ENCODE measurements around the gene AQP12A.
"Not testable (repeated sequence)": the region's sequence is repeated elsewhere in the genome, so short reads cannot be mapped to it uniquely, and the experiment has no call there.

The AQP12A gene

DNA sequence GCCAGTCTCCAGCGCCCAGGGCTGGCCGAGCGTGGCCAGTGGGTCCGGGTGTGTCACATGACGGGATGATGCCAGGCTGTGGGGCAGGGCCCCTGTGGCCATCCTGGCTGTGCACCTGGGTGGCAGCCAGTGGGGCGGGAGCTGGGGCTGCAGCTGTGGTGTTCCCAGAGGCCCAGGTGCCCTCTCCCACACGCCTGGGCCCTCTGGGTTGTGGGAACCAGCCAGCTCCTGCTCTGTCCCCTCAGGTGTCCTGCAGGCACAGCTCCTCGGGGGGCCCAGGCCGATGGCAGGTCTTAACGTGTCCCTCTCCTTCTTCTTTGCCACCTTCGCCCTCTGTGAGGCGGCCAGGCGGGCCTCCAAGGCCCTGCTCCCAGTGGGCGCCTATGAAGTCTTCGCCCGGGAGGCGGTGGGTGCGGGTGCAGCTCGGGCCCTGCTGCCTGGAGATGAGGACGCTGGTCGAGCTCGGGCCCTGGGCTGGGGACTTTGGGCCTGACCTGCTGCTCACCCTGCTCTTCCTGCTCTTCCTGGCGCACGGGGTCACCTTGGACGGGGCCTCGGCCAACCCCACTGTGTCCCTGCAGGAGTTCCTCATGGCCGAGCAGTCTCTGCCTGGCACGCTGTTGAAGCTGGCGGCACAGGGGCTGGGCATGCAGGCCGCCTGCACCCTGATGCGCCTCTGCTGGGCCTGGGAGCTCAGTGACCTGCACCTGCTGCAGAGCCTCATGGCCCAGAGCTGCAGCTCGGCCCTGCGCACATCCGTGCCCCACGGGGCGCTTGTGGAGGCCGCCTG lies at the start of gene AQP12A:
AQP12A (plus strand) TSS at position 236 of the 790 bp plus-strand sequence; CDS start at position 284, 48 bp downstream.
- not testable (repeated sequence) for DNase-seq (ENCODE audit: low read depth)

GRCh38 chr2:240642061-240642805 lies 49.4 kb upstream of the AQP12A start:
- DNase-seq (ENCODE audit: low read depth), result no peak

DNA sequence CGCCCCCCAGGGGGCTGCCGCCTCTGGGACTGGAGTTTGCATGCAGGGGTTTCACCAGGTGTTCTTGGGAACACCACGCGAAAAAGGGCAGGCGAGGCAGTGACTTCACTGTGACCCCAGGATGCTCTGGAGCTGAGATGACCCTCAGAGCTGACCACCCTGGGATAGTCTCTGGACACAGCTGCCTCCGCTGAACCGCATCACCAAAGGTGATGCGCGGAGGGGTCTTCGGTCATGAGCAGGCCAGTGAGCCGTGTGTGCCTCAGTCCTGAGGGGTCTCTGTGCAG lies 48.9 kb upstream of the AQP12A start:
- DNase-seq (ENCODE audit: low read depth), result no peak

DNA sequence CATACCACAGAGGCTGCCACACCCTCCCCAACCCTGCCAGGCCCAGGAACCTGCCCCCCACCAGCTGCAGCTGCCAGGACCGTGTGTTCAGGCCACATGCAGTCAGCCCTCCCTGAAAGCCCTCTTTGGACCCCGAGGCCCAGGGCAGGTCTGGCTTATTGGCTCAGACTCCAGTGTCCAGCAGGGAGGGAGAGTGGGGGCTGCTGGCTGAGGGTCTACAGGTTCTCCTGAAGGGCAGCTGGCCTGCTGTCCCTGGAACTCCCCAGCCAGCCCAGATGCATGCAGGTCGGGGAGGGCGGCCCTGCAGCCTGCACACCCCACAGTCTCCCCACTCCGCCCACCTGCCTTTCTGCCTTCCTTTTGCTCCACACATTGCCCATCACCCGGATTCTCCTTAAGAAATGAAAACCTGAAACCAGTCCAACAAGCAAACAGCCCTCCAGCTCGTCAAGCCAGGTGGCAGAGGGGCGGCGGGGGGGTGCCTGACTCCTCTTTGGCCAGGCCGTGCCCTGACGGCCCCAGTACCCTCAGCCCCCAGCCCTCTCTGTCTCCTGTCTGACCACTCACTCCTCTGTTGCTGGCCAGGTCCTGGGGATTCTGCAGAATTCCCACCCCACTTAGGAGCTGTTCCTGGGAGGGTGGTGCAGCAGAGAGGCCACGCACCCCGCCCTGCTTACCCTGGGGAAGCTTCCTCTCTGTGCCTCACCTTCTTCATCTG lies 48.4 kb upstream of the AQP12A start:
- DNase-seq (ENCODE audit: low read depth), result no peak

DNA sequence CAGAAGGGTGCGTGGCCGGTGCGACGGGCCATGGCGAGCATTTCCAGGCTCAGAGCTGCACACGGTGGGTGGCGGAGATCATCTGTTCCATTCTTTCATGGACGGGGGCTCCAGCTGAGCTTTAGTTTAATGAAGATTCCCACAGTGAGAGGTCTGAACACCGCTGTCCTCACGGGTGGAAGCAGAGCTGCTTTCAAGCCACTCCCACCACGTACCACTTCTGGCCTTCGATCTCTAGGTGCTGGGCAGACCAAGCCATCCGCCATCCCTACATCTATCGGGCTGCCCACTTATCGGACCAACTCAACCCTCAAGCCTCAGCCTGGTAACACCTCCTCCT lies 47.9 kb upstream of the AQP12A start:
- DNase-seq (ENCODE audit: low read depth), result no peak

DNA sequence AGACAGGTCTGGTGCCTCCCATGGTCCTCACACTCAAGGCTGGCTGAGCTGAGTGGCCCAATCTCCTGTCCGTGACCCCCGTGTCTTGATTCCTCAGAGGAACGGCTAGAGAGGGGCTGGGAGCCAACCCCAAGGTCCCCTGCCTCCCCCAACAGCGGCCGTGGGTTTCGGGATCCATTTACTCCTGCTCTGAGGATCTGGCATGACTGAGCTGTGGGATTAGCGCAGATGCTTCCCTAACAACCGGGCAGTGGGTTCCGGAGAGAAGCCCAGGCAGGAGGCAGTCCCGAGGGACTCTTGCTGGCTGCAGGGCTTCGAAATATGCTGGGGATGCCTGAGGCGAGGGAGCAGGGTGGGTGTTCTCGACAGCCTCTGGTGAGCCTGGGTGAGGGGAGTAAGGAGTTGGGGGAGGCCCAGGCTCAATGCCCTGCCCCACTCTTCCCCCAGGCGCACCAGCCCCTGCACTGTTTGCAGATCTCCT lies 47.5 kb upstream of the AQP12A start:
- no peak for DNase-seq (ENCODE audit: low read depth)

DNA sequence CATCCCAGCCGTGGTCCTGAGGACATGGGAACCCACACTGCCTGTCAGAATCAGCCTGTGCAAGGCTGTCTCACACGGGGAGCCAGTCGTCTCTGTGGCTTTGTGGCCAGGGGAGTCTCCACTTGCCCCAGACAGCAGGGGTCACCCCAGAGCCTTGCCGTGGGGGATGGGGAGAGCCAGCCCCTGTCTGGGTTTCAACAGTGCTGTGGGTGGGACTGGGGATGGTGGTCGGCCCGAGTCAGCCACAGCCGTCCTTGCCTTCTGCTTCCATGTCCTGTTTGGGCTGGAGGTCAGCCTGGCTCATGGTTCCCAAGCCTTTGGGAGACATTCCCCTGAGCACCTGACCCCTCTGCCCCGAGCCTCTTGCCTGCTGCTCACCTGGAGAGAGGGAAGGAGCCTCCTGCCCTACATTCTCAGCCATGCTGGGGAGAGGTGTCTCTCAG lies 46.8 kb upstream of the AQP12A start:
- DNase-seq (ENCODE audit: low read depth), result no peak

DNA sequence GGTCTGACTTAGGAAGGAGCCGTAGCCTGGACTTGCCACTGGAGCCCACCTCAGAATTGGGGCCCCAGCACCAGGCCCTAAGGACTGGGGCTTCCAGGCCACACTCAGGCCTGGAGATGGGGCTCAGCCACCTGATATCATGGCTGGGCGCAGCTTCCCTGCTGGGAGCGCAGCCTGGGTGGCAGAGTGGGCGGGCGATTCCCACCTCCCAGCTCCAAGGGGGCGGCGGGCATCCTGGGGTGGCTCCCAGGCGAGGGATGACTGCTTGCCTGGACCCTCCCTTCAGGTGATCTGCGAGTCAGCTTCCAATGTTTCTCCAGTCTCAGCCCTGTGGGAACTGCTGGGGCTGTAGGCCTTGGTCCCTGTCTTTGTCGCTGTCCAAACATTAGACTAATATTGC lies 46.3 kb upstream of the AQP12A start:
- DNase-seq (ENCODE audit: low read depth), result no peak

GRCh38 chr2:240645801-240646175 lies 45.9 kb upstream of the AQP12A start:
- DNase-seq (ENCODE audit: low read depth), result no peak

DNA sequence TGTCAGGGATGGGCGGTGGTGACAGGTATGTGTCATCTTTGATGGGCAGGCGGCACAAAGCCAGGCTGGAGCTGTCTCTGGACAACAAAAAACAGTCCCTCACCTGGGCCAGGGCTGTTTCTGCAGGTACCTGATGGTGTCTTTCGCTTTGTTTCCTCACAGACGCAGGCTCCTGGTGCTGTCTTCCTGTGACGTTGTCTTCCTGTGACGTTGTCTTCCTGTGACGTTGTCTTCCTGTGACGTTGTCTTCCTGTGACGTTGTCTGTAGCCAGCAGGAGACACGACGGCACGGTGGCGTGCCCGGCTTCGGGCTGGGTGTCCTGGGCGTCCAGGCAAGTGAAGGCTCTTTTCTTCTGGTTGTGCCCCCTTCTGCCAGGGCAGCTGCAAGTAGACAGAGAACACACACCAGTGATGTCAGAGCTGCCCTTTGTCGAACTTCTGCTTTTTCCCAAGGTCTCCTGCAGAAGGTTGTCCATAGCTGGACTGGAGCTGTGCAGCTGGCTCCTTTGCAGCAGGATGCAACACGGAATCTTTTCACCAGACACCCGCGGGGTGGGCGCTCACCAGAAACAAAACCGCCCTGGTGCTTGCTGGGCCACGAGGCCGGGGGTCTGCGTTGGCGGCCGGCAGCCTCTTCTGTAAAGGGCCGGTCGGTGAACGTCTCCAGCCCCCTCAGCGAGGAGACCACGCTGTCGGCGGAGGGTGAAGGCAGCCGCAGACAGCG lies 45.3 kb upstream of the AQP12A start:
- DNase-seq (ENCODE audit: low read depth), result no peak

DNA sequence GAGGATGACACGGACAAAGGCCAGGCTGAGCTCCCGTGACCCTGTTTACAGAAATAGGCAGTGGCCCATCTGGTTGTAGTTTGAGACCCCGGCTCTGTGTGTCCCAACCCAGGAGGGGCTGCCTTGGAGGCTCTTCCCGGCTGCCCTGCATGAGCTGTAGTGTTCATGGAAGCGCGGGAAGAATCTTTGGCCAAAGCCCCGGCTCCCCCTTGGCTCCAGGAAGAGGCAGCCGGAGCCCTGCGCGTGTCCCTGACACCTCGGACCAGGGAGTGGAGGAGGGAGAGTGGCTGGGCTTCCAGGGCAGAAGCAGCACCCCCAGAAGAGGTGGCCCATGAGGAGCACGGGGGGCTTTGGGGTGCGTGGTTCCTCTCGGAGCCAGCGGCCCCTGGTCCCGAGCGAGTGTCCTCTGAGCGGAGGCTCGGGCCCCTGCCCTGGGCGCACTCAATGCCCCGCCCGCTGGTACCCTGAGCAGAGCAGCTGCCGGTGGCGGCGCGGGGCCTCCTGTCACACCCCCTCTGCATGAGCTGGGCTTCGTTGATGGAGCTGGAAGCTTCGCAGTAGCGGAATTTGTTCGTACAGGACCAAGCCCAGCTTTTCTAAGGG lies 44.7 kb upstream of the AQP12A start:
- no peak for DNase-seq (ENCODE audit: low read depth)

- DNase-seq (ENCODE audit: low read depth), result no peak
Measured at GRCh38 chr2:240647503-240648154, 44.0 kb upstream of the AQP12A start.

- no peak for DNase-seq (ENCODE audit: low read depth)
Measured at GRCh38 chr2:240648155-240648649, 43.5 kb upstream of the AQP12A start.

GRCh38 chr2:240648650-240649275 lies 42.9 kb upstream of the AQP12A start:
- DNase-seq (ENCODE audit: low read depth), result no peak

GRCh38 chr2:240649331-240649730 lies 42.3 kb upstream of the AQP12A start:
- DNase-seq (ENCODE audit: low read depth), result no peak

DNA sequence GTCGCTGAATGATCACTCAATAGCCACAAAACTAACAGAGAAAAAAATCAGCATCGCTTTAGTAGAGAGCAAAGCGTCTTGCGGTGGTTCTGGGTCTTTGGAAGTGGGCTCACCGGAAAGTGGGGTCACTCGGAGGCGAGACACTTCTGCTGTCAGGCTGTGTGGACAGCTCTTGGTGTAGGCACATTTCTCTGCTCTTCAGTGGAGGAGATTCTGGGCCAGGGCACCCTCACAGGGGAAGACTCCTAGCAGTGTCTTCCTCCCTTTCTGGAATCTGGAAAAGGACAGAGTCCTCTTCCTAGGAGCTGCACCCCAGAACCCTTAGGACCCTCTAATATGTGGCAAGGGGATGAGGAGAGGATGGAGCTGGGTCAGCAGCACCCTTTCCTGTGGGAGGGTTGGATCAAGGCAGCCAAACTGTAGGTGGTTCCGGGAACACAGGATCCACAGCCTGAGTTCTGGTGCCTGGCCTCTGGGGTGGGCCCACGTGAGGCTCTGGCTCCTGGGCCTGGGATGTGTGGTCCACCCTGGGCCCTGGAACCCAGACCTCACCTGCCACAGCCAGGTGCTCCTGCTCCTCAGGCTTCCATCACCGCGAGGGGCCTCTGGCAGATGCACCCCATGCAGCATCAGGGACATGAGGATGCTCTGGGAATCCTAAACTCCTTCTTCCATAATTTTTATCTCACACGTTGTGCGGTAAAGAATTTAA lies 41.3 kb upstream of the AQP12A start:
- no peak for DNase-seq (ENCODE audit: low read depth)

- DNase-seq (ENCODE audit: low read depth), result no peak
Measured at GRCh38 chr2:240651185-240651584, 40.5 kb upstream of the AQP12A start.

DNA sequence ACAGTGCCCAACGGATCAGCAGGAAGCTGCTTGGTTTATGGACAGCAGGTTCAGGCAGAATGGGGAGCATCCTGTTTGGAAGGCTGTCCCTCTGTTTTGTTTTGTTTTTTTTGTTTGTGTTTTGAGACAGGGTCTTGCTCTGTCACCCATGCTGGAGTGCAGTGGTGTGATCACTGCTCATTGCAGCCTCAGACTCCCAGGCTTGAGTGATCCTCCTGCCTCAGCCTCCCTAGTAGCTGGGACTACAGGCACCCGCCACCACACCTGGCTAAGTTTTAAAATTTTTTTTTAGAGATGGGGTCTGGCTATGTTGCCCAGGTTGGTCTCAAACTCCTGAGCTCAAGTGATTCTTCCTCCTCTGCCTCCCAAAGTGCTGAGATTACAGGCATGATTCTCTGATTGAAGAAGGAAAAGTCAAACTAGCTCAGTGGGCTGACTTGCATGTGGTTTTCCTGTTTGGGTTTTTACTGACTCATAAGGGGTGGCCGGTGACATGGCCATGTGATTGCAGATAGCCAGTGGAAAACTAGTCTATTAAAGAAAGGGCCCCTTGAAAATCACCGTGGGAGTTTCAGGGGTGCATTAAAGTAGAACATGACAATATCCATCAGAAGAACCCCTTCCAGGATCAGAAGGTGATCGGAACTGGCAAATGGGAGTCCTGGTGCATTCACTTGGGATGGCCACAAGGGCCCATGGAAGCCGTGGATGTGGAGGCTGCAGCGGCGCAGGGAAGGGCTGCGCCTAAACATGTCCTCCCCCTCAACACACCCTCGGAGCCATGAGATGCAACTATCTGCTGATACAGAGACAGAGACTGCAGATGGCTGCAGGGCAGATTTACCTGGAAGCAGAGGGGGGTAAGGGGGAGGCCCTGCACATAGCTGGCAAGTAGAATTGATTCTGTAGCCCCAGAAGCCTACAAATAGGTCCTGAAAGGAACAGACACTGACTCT lies 35.5 kb upstream of the AQP12A start:
- DNase-seq (ENCODE audit: low read depth), result no peak

DNA sequence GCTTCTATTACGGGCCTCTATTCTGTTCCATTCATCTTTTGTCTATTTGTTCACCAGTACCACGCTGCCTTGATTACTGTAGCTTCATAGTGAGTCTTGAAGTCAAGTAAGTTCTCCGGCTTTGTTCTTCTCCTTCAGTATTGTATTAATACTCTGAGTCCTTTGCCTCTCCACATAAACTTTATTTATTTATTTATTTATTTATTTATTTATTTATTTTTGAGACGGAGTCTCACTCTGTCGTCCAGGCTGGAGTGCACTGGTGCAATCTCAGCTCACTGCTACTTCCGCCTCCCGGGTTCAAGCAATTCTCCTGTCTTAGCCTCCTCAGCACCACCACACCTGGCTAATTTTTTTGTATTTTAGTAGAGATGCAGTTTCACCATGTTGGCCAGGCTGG lies 31.8 kb upstream of the AQP12A start:
- DNase-seq (ENCODE audit: low read depth), result not testable (repeated sequence)
